WI38 (cell line): ENCODE data around the gene CDK11B.

Experiments
- H3K4me3 ChIP-seq: 2 replicates; pipeline ENCODE4 v1.5.1; 2011; ENCODE audit warnings: low read depth, mild to moderate bottlenecking, control low read depth, low read length
- CTCF ChIP-seq: IDR thresholded peaks from 2 replicates; pipeline ENCODE4 v1.5.1; 2012; ENCODE audit warnings: low read depth, mild to moderate bottlenecking, control low read depth, low read length

The CDK11B gene

GRCh38 chr1:1615256-1616044 lies 43.4 kb downstream of the CDK11B start, which contains the start of gene MIB2:
Gene MIB2 (plus strand): TSS chr1:1615500. CDS start chr1:1623453, 7,953 bp downstream.
- TF ChIP-seq CTCF, result no peak
- H3K4me3 ChIP-seq, result peak within 1 kb of the TSS; percentile 83

GRCh38 chr1:1614954-1615255 lies 43.9 kb downstream of the CDK11B start:
- peak overlapping the region; percentile 83 for H3K4me3 ChIP-seq
- no peak for TF ChIP-seq CTCF

GRCh38 chr1:1614204-1614953 lies 44.4 kb downstream of the CDK11B start:
- peak overlapping the region; percentile 83 for H3K4me3 ChIP-seq
- TF ChIP-seq CTCF, result no peak

GRCh38 chr1:1613509-1614082 lies 45.2 kb downstream of the CDK11B start:
- no peak for TF ChIP-seq CTCF
- peak overlapping the region; percentile 83; the same call in 1 of the 2 replicates for H3K4me3 ChIP-seq

- H3K4me3 ChIP-seq, result no peak overlapping the region
- no peak for TF ChIP-seq CTCF
Observed at GRCh38 chr1:1612104-1612400, 46.8 kb downstream of the CDK11B start.

GRCh38 chr1:1610796-1611195 lies 48.0 kb downstream of the CDK11B start:
- H3K4me3 ChIP-seq, result no peak overlapping the region
- no peak for TF ChIP-seq CTCF
